ENCODE data around the gene CAPN14. TPM values are rescaled to one million over a fixed set of nuclear protein-coding genes. Genes with fewer than 3 reads are reported as not detected.

Gene CAPN14
- total and polyA plus RNA-seq, 2 experiments from 2014 or later: 0.06 to 0.33 TPM

DNA sequence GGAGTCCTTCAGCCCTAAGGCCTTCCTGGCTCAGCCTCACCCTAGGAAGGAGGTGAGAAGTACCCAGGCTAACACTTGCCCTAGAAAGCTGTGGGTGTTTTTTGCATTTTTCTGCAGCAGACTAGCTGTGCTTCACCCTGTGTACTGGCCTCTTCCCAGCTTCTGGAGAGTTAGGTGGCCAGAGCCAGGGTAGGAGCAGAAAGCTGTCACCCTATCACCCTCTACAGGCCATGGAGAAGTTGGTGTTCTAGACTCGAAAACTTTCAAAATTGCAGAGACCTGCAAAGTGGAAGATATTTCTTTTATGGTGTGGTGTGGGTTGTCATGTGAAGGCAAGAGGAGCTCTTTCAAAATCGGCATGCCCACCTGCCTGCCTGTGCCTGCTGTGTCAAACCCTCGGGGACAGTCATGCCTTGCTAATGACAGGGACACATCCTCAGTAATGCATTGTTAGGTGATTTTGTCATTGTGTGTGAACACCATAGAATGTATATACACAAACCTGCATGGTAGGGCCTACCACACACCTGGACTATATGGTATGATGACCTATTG lies 46.4 kb upstream of the CAPN14 start:
- Histone ChIP-seq H3K36me3 (replicated peaks; ENCODE audit: insufficient read depth, low read depth) (no peaks in the 10 kb centered on the region), H3K27ac (no peak overlapping the region), H3K4me3 (no peak overlapping the region), H3K79me2 (no peaks in the 10 kb centered on the region), H3K4me1 (ENCODE audit: insufficient read depth) (no peaks in the 10 kb centered on the region), H3K27me3 (no peaks in the 10 kb centered on the region), H4K20me1 (ENCODE audit: insufficient read depth, poor library complexity, severe bottlenecking) (no peaks in the 10 kb centered on the region), H3K9me2 (replicated peaks; ENCODE audit: insufficient read depth) (no peaks in the 10 kb centered on the region), H3K9me3 (ENCODE audit: low read depth) (no peaks in the 10 kb centered on the region), H3K4me2 (no peak overlapping the region), H2AFZ (no peak overlapping the region)
- DNase-seq (ENCODE audit: low spot score): no peak
- TF ChIP-seq, protein P1, sequence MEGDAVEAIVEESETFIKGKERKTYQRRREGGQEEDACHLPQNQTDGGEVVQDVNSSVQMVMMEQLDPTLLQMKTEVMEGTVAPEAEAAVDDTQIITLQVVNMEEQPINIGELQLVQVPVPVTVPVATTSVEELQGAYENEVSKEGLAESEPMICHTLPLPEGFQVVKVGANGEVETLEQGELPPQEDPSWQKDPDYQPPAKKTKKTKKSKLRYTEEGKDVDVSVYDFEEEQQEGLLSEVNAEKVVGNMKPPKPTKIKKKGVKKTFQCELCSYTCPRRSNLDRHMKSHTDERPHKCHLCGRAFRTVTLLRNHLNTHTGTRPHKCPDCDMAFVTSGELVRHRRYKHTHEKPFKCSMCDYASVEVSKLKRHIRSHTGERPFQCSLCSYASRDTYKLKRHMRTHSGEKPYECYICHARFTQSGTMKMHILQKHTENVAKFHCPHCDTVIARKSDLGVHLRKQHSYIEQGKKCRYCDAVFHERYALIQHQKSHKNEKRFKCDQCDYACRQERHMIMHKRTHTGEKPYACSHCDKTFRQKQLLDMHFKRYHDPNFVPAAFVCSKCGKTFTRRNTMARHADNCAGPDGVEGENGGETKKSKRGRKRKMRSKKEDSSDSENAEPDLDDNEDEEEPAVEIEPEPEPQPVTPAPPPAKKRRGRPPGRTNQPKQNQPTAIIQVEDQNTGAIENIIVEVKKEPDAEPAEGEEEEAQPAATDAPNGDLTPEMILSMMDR (IDR thresholded peaks at IDR 0.05; ENCODE audit: poor library complexity): no peak
- TF ChIP-seq EZH2phosphoT487 (IDR thresholded peaks at IDR 0.05; ENCODE audit: low read depth, severe bottlenecking, unreplicated experiment) (no peak), EZH2 (IDR thresholded peaks at IDR 0.05; ENCODE audit: borderline replicate concordance) (no peak)
- WGBS (ENCODE audit: low lambda C conversion rate, missing lambda C conversion rate): 91% methylated on average over 3 of the region's 3 CpGs

DNA sequence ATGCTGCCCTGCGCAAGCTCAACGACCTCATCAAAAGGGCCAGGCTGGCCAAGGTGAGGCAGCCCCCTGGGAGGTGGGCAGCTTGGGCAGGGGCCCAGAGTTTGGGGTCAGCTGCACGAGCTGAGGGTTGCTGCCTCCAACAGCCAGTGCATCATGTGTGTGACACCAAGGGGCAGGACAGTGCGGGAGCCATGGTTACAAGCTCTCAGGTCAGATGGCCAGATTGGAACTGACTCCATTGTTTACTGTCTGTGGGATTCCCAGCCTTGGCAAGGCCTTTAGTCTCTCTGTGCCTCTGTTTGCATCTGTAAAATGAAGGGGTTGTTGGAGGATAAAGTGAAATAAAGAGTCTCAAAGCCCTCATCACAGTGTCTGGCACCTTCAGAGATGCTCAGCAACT lies 43.6 kb upstream of the CAPN14 start:
- WGBS (ENCODE audit: low lambda C conversion rate, missing lambda C conversion rate): 97% methylated on average over 4 of the region's 4 CpGs
- no peak for DNase-seq (ENCODE audit: low spot score)
- no peaks in the 10 kb centered on the region for H3K27me3 ChIP-seq
- no peaks in the 10 kb centered on the region for H3K9me3 ChIP-seq (ENCODE audit: low read depth)
- H2AFZ ChIP-seq: no peak overlapping the region
- no peak overlapping the region for H3K27ac ChIP-seq
- no peaks in the 10 kb centered on the region for H3K36me3 ChIP-seq (replicated peaks; ENCODE audit: insufficient read depth, low read depth)
- no peaks in the 10 kb centered on the region for H3K9me2 ChIP-seq (replicated peaks; ENCODE audit: insufficient read depth)
- no peak overlapping the region for H3K4me3 ChIP-seq
- H3K4me1 ChIP-seq (ENCODE audit: insufficient read depth): peaks cover 9% of the 10 kb centered on the region
- TF ChIP-seq EZH2phosphoT487 (IDR thresholded peaks at IDR 0.05; ENCODE audit: low read depth, severe bottlenecking, unreplicated experiment) (no peak), EZH2 (IDR thresholded peaks at IDR 0.05; ENCODE audit: borderline replicate concordance) (no peak)
- TF ChIP-seq, protein P1 (IDR thresholded peaks at IDR 0.05; ENCODE audit: poor library complexity): no peak
- no peak overlapping the region for H3K4me2 ChIP-seq
- H3K79me2 ChIP-seq: no peaks in the 10 kb centered on the region
- no peaks in the 10 kb centered on the region for H4K20me1 ChIP-seq (ENCODE audit: insufficient read depth, poor library complexity, severe bottlenecking)

DNA sequence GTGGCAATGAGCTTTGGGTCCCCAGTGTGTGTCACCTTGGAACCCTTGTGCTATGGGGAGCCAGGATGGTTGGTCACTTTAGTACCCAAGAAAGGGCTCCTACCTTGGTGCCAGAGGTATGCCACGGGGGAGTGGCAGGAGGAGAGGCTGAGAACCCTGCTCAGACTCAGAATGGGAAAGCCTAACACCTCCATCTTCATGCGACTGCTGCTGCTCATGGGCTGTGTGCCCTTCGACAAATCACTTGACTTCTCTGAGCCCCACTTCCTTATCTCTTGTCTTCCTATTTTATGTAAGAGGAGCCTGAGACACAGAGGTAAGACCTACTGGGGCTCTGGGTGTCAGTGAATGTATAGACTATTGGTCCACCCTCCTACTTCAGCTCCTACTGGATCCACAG lies 41.8 kb upstream of the CAPN14 start:
- no peaks in the 10 kb centered on the region for H3K79me2 ChIP-seq
- peaks cover 20% of the 10 kb centered on the region for H3K4me1 ChIP-seq (ENCODE audit: insufficient read depth)
- no peak overlapping the region for H3K4me3 ChIP-seq
- no peaks in the 10 kb centered on the region for H3K9me2 ChIP-seq (replicated peaks; ENCODE audit: insufficient read depth)
- no peaks in the 10 kb centered on the region for H3K9me3 ChIP-seq (ENCODE audit: low read depth)
- 98% methylated on average over 3 of the region's 3 CpGs for WGBS (ENCODE audit: low lambda C conversion rate, missing lambda C conversion rate)
- H3K36me3 ChIP-seq (replicated peaks; ENCODE audit: insufficient read depth, low read depth): no peaks in the 10 kb centered on the region
- H4K20me1 ChIP-seq (ENCODE audit: insufficient read depth, poor library complexity, severe bottlenecking): no peaks in the 10 kb centered on the region
- H3K27ac ChIP-seq: no peak overlapping the region
- no peak overlapping the region for H3K4me2 ChIP-seq
- no peak for DNase-seq (ENCODE audit: low spot score)
- H2AFZ ChIP-seq: no peak overlapping the region
- no peaks in the 10 kb centered on the region for H3K27me3 ChIP-seq
- TF ChIP-seq, protein P1 (IDR thresholded peaks at IDR 0.05; ENCODE audit: poor library complexity): no peak
- TF ChIP-seq EZH2 (IDR thresholded peaks at IDR 0.05; ENCODE audit: borderline replicate concordance): no peak
- TF ChIP-seq EZH2phosphoT487 (IDR thresholded peaks at IDR 0.05; ENCODE audit: low read depth, severe bottlenecking, unreplicated experiment): no peak
